ENCODE results near the gene DENND4A.

The DENND4A gene

DNA sequence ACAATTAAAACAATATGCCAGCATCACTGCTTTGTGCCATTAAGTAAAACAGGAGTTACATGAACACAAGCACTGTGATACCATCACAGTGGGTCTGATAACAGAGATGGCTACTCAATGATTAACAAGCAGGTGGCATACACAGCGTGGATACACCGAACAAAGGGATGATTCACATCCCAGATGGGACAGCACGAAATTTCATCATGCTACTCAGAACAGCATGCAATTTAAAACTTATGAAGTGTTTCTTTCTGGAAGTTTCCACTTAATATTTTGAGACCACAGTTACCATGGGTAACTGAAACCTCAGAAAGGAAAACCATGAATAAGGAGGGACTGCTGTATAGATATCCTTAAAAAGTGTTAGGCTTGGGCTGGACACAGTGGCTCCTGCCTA, 125.8 kb downstream of the DENND4A start:
- no peak for DNase-seq (ENCODE audit: low read depth)

DNA sequence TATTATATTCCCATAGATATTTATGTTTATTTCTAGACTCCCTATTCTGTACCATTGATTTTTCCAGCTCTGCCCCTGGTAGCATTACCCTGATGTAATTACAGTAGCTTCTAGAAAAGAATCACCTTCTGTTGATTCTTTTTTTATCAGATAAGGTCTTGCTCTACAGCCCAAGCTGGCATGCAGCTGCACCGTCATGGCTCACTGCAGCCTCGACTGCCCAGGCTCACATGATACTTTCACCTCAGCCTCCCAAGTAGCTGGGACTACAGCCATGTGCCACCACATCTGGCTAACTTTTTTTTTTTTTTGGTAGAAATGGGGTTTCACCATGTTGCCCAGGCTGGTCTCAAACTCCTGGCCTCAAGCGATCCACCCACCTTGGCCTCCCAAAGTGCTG, 128.6 kb downstream of the DENND4A start:
- no peak for DNase-seq (ENCODE audit: low read depth)

GRCh38 chr15:65660927-65661326, 131.2 kb downstream of the DENND4A start:
- no peak for DNase-seq (ENCODE audit: low read depth)

GRCh38 chr15:65659502-65660052, 132.5 kb downstream of the DENND4A start:
- DNase-seq (ENCODE audit: low read depth): no peak

GRCh38 chr15:65655457-65655856, 136.6 kb downstream of the DENND4A start:
- no peak for DNase-seq (ENCODE audit: low read depth)

- no peak for DNase-seq (ENCODE audit: low read depth)
Observed at GRCh38 chr15:65655026-65655425, 137.1 kb downstream of the DENND4A start.

GRCh38 chr15:65653801-65654521, 138.1 kb downstream of the DENND4A start:
- DNase-seq (ENCODE audit: low read depth): no peak

DNA sequence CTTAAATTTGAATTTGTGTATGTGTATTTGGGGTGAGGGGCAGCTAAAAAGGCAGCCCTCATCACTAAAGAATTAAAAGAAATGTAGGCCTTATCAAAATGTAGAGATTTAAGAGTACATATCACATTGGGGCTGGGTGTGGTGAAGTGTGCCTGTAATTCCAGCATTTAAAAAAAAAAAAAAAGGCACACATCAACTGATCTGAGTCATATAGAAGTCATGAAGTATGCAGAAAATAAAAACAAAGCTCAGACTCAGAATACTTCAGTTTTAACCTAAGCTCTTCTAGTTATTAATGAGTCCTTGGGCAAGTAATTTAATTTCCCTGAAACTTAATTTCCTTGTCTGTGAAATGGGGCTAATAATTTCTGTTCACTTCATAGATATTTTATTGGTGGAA, 138.8 kb downstream of the DENND4A start:
- no peak for DNase-seq (ENCODE audit: low read depth)

DNA sequence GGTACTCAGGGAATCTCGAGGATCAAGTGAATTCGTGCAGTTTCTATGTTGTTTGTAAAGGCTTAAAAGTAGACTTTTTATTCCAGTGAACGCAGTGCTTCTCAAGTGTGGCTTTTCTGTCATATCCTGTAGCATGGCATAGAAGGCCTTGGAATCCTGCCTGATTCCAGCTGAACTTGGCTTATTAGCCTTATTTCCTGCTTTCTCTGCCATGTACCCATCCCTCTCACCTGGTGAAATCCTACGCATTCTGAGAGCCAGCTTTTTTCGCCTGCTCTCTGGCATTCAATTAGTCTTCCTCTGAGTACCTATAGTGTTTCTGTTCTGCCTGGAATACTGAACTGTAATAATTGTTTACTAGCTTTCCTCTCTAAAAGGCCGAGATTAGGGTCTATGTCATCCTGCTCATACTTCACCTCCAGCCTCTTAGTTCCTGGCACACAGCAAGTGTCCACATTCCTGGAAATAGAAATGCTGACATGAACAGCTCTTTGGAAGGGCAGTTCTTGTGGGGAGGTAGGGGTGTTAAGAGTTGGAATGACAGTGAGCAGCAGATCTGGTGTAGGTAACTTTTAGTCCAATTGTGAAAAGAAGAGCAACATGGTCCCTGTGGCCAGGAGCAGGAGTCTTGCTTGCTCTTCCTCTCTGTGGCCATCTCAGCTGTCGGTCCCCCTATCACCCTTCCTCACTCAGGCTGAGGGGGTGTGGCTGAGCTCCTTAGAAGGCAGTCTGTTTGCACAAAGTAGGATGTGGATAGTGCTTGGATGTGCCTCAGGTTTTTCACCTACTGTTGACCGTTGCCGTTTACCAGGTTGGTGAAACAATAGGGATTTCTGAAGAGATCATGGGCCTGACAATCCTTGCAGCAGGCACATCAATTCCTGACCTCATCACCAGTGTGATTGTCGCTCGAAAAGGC, 140.0 kb downstream of the DENND4A start:
- DNase-seq (ENCODE audit: low read depth): no peak

- DNase-seq (ENCODE audit: low read depth): no peak
Observed at GRCh38 chr15:65651042-65651322, 141.1 kb downstream of the DENND4A start.

DNA sequence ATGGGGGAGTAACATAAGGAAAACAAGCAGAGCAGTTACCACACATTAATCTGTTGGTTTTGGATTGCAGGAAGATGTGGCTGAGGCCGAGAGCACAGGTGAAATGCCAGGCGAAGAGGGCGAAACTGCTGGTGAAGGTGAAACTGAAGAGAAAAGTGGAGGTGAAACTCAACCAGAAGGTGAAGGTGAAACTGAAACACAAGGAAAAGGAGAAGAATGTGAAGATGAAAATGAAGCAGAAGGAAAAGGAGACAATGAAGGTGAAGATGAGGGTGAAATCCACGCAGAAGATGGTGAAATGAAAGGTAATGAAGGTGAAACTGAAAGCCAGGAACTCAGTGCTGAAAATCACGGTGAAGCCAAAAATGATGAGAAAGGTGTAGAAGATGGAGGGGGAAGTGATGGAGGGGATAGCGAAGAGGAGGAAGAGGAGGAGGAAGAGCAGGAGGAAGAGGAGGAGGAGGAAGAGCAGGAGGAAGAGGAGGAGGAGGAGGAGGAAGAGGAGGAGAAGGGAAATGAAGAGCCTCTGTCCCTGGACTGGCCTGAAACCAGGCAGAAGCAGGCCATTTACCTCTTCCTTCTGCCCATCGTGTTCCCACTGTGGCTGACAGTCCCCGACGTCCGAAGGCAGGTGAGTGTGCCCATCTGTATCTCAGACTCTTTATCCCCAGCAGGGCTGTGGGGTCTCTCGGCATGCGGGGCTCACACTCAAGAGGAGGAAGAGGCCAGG, 141.6 kb downstream of the DENND4A start:
- DNase-seq (ENCODE audit: low read depth): no peak

DNA sequence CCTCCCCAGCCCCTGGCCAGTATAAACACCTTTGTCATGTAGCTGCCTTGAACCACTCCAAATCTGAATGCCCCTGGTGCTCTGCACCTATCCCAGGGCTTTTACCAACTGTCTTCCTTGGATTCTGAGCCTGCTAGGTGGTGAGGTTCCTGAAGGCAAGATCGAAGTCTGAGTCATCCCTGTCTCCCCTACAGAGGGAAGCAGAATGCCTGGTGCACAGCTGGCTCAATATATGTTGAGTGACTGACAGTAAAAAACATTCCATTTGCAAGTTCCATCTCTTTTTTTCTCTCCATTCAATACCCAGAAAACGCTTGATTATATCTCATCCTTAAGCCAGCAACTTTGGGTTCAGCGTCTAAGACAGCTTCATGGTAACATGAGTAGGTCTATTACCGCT, 145.6 kb downstream of the DENND4A start:
- DNase-seq (ENCODE audit: low read depth): no peak

DNA sequence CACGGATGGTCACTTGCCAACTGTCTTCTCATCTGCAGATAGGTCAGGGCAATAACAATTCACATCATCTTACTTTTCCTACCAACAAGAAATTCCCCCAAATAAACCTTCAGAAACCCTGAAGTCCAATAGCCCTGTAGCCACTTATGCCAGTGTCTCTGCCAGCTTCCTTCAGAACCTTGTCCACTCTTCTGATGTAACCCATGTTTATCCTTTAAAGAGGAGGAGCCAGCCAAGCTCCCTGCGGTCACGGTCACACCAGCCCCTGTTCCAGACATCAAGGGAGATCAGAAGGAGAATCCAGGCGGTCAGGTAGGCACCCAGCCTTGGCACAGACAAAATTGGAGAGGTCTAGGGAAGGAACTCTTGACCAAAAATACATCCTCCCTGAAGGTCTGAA, 146.7 kb downstream of the DENND4A start:
- no peak for DNase-seq (ENCODE audit: low read depth)

GRCh38 chr15:65644282-65644681, 147.8 kb downstream of the DENND4A start:
- no peak for DNase-seq (ENCODE audit: low read depth)

GRCh38 chr15:65642594-65642993, 149.5 kb downstream of the DENND4A start:
- no peak for DNase-seq (ENCODE audit: low read depth)

- DNase-seq (ENCODE audit: low read depth): no peak
Observed at GRCh38 chr15:65641768-65642475, 150.2 kb downstream of the DENND4A start.

DNA sequence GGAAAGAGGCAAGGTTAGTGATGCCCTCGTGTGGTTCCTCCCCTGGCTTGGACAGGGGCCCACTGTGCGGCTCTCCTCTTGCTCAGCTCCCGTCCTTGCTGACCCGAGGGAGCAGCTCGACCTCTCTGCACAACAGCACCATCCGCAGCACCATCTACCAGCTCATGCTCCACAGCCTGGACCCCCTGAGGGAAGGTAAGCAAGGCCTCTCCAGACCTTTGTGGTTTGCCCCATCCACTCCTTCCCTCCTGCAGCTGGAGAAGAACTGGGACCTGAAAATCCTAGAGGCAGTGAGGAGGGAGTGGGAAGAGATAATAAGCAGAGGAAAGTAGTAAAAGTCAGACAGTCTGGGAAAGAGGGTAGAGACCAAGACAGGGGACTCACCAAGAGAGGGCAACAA, 152.6 kb downstream of the DENND4A start:
- no peak for DNase-seq (ENCODE audit: low read depth)

- no peak for DNase-seq (ENCODE audit: low read depth)
Observed at GRCh38 chr15:65638681-65639089, 153.4 kb downstream of the DENND4A start.

DNA sequence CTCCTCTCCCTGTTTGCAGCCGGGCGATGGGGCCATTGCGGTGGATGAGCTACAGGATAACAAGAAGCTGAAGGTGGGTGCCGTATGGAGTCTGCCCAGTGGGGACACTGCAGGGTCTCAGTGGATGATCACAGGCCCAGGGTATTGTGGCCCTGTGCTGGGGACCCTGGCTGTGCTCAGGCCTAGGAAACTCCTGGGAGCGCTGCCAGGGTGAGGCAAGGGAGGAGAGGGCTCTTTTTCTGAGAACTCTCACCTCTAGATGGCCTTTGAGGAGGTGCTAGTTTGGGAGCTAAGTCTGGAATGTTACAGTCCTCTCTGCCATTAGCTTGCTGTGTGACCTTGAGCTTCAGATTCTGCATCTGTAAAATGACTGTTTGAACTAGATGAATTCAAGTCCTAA, 154.0 kb downstream of the DENND4A start:
- no peak for DNase-seq (ENCODE audit: low read depth)

DNA sequence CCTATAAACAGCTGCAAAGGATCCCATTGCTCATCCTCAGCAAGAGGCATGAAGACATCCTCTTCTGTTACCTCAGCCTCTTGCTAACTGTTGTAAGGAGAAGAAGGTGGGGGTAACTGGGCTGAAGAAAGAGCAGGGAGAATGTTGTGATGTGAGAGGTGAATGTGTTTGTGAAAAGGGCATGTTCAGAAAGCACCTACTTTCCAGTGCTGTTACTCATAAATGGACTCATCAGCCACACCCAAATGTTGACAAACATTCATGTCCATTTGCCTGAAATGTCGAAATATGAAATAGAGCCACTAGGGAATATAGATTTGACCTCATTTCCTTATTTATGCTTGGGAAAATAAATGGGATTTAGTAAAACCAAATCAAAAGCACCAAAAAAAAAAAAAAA, 157.7 kb downstream of the DENND4A start:
- no peak for DNase-seq (ENCODE audit: low read depth)

DNA sequence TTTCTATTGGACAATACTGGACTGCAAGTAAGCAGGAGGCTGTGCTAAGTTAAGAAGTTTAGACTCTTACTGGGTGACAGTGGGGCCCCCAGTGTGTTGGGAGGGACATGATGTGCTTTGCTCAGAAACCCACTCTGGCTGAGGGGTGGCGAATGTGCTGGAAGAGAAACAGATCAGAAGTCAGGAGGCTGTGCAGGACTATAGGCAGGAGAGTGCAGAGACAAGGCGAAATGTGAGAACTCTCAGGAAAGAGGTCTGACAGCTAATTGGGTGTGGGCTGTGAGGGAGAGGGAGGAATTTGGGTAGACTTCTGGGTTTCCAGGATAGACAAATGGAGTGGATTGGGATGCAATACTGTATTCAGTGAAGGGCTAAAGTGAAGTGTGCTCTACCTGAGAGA, 158.3 kb downstream of the DENND4A start:
- DNase-seq (ENCODE audit: low read depth): no peak

- no peak for DNase-seq (ENCODE audit: low read depth)
Observed at GRCh38 chr15:65632780-65633375, 159.2 kb downstream of the DENND4A start.
